CD8-positive, alpha-beta memory T cell (primary cell): Measurements from ENCODE around the gene DGKB. TPM values are rescaled to one million over a fixed set of nuclear protein-coding genes. Genes with fewer than 3 reads are reported as not detected.

Experiments
- CTCF ChIA-PET: fragments of 350-600 bp; sonication (Branson Sonifier 250); formaldehyde crosslinking; loops from one replicate; lab custom pipeline; 2021; ENCODE audit warnings: antibody characterized with exemption; lab: Charles Lee
- POLR2A ChIA-PET: fragments of 350-600 bp; sonication (Branson Sonifier 250); formaldehyde crosslinking; loops from one replicate; lab custom pipeline; 2021; ENCODE audit warnings: antibody characterized with exemption; lab: Charles Lee
- DNase-seq, 5 donors: peaks; one replicate each; pipeline versions ENCODE4 v3.0.0 to v3.0.0-alpha.2; 2020 to 2022; ENCODE audit warnings: mixed read lengths in 1 of 5
- H3K27ac ChIP-seq: one replicate; pipeline ENCODE4 v1.7.0; 2013; ENCODE audit warnings: low read depth, mild to moderate bottlenecking, low read length, moderate library complexity
- H3K27me3 ChIP-seq: 2 replicates; pipeline ENCODE4 v1.7.0; 2013; ENCODE audit warnings: low read length, mild to moderate bottlenecking; ENCODE audit not compliant: insufficient read depth, poor library complexity, severe bottlenecking
- H3K36me3 ChIP-seq: 2 replicates; pipeline ENCODE4 v1.7.0; 2013; ENCODE audit warnings: mild to moderate bottlenecking, low read length, moderate library complexity; ENCODE audit not compliant: insufficient read depth
- H3K4me1 ChIP-seq: 2 replicates; pipeline ENCODE4 v1.7.0; 2013; ENCODE audit warnings: mild to moderate bottlenecking, low read length, moderate library complexity; ENCODE audit not compliant: insufficient read depth
- H3K4me3 ChIP-seq: 2 replicates; pipeline ENCODE4 v1.7.0; 2013; ENCODE audit warnings: mild to moderate bottlenecking, low read length
- H3K9me3 ChIP-seq: 2 replicates; pipeline ENCODE4 v1.7.0; 2013; ENCODE audit warnings: mild to moderate bottlenecking, low read length
- H3K27ac Mint-ChIP-seq, 8 donors: one replicate each; pipeline ENCODE4 v1.8.0; 2020 to 2021; ENCODE audit warnings: mixed read lengths in 8 of 8, mild to moderate bottlenecking in 6 of 8, inconsistent platforms in 3 of 8, moderate library complexity in 3 of 8
- H3K27me3 Mint-ChIP-seq, 2 donors: one replicate each; pipeline ENCODE4 v1.8.0; 2020 to 2021; ENCODE audit warnings: mixed read lengths in 2 of 2, mild to moderate bottlenecking in 1 of 2, moderate library complexity in 1 of 2
- H3K36me3 Mint-ChIP-seq, 3 donors: one replicate each; pipeline ENCODE4 v1.8.0; 2020 to 2021; ENCODE audit warnings: mixed read lengths in 3 of 3, inconsistent platforms in 1 of 3, mild to moderate bottlenecking in 1 of 3
- H3K4me1 Mint-ChIP-seq, 3 donors: one replicate each; pipeline ENCODE4 v1.8.0; 2020 to 2021; ENCODE audit warnings: mixed read lengths in 3 of 3, inconsistent platforms in 1 of 3, mild to moderate bottlenecking in 1 of 3
- H3K4me3 Mint-ChIP-seq, 7 donors: one replicate each; pipeline ENCODE4 v1.8.0; 2020 to 2021; ENCODE audit warnings: mixed read lengths in 7 of 7, mild to moderate bottlenecking in 6 of 7, moderate library complexity in 4 of 7, inconsistent platforms in 2 of 7
- H3K9me3 Mint-ChIP-seq, 5 donors: one replicate each; pipeline ENCODE4 v1.8.0; 2020 to 2022; ENCODE audit warnings: mixed read lengths in 5 of 5, mild to moderate bottlenecking in 3 of 5, moderate library complexity in 2 of 5, inconsistent platforms in 1 of 5
- polyA plus RNA-seq: library from polyadenylated mRNA; unstranded; fragments of 300-500 nt; fragmentation: Illumina TruSeq; gene quantifications from one replicate; pipeline ENCODE4 v1.2.3, GENCODE V29; 2021
- total RNA-seq, 2 experiments: library from RNA; stranded (reverse); gene quantifications; one replicate each; pipeline ENCODE4 v1.2.3, GENCODE V29; 2021

The DGKB gene
- total and polyA plus RNA-seq, 3 experiments from 2014 or later, result not detected

DNA sequence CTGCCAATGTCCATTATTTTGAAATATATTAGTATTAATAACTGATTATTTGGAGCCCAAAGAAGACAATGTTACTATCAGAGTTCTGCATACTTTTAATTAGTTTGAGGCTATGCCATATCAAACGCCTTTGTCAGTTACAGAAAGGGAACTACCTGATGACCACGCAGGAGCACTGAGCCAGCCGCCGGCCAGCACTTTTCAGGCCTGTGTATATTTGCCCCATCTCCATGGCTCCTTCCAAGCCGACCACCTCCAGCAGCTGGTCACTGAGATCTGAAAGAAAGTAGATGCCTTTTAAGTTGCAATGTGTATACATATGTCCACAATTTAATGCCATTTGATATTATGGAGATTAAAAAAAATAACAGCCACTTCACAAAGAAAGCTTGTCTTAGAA is 724.7 kb downstream of the DGKB start:
- no peak overlapping the region for H3K27ac Mint-ChIP-seq
- H3K27me3 ChIP-seq, result no peaks in the 10 kb centered on the region
- no peaks in the 10 kb centered on the region for H3K36me3 ChIP-seq
- ChIA-PET POLR2A (no interaction called here), CTCF (no interaction called here)
- no peak overlapping the region for H3K27ac ChIP-seq
- no peaks in the 10 kb centered on the region for H3K9me3 ChIP-seq
- H3K9me3 Mint-ChIP-seq, result no peaks in the 10 kb centered on the region
- H3K4me1 ChIP-seq, result no peaks in the 10 kb centered on the region
- peaks cover 0 to 2% (median 0%) of the 10 kb centered on the region in 3 donors for H3K36me3 Mint-ChIP-seq
- DNase-seq, result no peak
- H3K4me3 ChIP-seq, result no peak overlapping the region
- H3K4me1 Mint-ChIP-seq, result no peaks in the 10 kb centered on the region
- H3K27me3 Mint-ChIP-seq, result peaks cover 0 to 3% of the 10 kb centered on the region in 2 donors
- H3K4me3 Mint-ChIP-seq, result no peak overlapping the region

DNA sequence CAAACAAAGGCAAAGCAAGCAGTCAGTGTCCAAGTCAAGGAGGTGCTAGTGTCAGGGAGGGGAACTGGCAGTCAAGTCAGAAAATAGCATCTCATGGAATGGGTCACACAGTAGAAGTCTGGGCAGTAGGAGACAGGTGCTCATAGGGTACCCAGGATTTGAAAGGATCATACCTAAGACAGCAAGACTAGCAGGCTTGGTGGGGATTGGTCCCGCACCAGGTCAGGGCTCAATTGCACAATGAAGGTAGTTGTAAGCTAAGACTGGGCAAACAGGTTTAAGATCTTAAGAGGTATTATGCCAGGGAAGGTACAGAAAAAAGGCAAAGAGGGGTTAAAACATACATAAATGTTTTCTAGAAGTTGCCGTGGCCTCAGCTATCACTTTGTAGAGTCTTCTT is 731.7 kb downstream of the DGKB start:
- no peaks in the 10 kb centered on the region for H3K9me3 ChIP-seq
- ChIA-PET CTCF (no interaction called here), POLR2A (no interaction called here)
- peaks cover 0 to 3% (median 3%) of the 10 kb centered on the region in 3 donors for H3K36me3 Mint-ChIP-seq
- DNase-seq, result no peak
- no peak overlapping the region for H3K4me3 Mint-ChIP-seq
- no peaks in the 10 kb centered on the region for H3K4me1 ChIP-seq
- H3K9me3 Mint-ChIP-seq, result peaks cover 15 to 21% (median 16%) of the 10 kb centered on the region in 5 donors
- no peak overlapping the region for H3K4me3 ChIP-seq
- no peaks in the 10 kb centered on the region for H3K27me3 ChIP-seq
- H3K27ac Mint-ChIP-seq, result no peak overlapping the region
- no peaks in the 10 kb centered on the region for H3K36me3 ChIP-seq
- H3K4me1 Mint-ChIP-seq, result no peaks in the 10 kb centered on the region
- no peak overlapping the region for H3K27ac ChIP-seq
- H3K27me3 Mint-ChIP-seq, result no peaks in the 10 kb centered on the region

DNA sequence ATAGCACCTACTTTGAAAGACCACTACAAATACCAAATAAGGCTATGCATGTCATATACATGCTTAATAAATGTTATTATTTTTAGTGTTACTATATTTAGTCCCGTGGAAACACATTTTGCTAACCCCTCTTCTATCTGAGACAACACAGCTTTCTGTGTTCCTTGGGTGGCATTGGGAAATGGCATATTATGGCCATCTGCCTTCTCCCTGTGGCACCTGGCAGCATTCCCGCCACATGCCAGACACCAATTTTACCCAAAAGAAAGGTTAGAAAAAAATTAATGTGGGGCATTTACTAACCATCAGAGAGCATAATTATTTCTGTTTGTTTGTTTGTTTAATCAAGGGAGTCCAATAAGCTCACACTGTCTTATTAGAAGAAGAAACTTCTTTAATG is 744.4 kb downstream of the DGKB start:
- H3K27me3 ChIP-seq, result no peaks in the 10 kb centered on the region
- Mint-ChIP-seq H3K27me3 (peaks cover 0 to 2% of the 10 kb centered on the region in 2 donors), H3K9me3 (peaks cover 0 to 5% (median 0%) of the 10 kb centered on the region in 5 donors), H3K4me3 (no peak overlapping the region), H3K36me3 (peaks cover 0 to 8% (median 0%) of the 10 kb centered on the region in 3 donors), H3K27ac (peak overlapping the region in 1 of 8 donors; percentile 44), H3K4me1 (peaks cover 0 to under 1% (median 0%) of the 10 kb centered on the region in 3 donors)
- ChIA-PET CTCF (no interaction called here), POLR2A (no interaction called here)
- no peaks in the 10 kb centered on the region for H3K36me3 ChIP-seq
- H3K27ac ChIP-seq, result no peak overlapping the region
- no peak overlapping the region for H3K4me3 ChIP-seq
- no peaks in the 10 kb centered on the region for H3K4me1 ChIP-seq
- no peak for DNase-seq
- no peaks in the 10 kb centered on the region for H3K9me3 ChIP-seq

DNA sequence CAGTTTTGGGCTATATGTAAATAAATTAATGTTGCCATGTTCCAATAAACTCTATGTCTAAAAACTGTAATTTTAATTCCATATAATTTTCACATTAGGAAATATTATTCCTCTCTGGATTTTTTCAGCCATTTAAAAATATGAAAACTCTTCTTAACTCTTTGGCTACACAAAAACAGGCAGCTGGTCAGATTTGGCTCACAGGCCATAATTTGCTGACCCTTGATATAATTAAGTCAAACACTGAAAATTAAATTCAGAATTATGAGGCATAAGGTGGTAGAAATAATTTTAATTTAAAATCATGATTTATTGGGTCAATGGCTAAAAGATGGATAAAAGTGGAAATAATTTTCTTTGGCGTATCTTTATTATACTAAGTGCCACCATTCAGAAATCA is 746.1 kb downstream of the DGKB start:
- no peak overlapping the region for H3K4me3 Mint-ChIP-seq
- Histone ChIP-seq H3K36me3 (no peaks in the 10 kb centered on the region), H3K27me3 (no peaks in the 10 kb centered on the region), H3K27ac (no peak overlapping the region), H3K4me1 (no peaks in the 10 kb centered on the region), H3K9me3 (no peaks in the 10 kb centered on the region), H3K4me3 (no peak overlapping the region)
- peaks cover 0 to 8% (median 0%) of the 10 kb centered on the region in 3 donors for H3K36me3 Mint-ChIP-seq
- ChIA-PET POLR2A (no interaction called here), CTCF (no interaction called here)
- peaks cover 0 to 3% (median 0%) of the 10 kb centered on the region in 5 donors for H3K9me3 Mint-ChIP-seq
- H3K27ac Mint-ChIP-seq, result no peak overlapping the region
- peaks cover 2 to 11% (median 8%) of the 10 kb centered on the region in 3 donors for H3K4me1 Mint-ChIP-seq
- no peak for DNase-seq
- H3K27me3 Mint-ChIP-seq, result peaks cover 0 to 2% of the 10 kb centered on the region in 2 donors

DNA sequence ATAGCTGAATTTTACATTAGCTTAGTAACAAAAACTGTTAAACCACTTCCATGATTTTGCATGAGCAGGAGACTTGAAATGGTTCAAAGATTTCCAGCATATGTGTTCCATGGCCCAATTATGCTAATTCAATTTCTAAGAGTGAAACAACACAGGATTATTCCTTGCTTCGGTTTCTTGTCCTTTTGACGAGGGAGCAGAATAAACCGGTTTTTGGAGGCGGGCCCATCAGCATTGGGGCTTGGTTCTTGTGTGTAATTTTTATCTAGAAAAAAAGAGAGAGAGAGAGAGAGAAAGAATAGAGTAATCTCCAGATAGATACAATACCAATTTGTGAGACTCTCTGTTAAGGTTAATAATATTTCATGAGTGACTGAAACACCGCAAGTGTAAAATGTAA is 753.6 kb downstream of the DGKB start:
- H3K27me3 ChIP-seq, result no peaks in the 10 kb centered on the region
- ChIA-PET POLR2A (no interaction called here), CTCF (no interaction called here)
- no peaks in the 10 kb centered on the region for H3K36me3 ChIP-seq
- H3K4me3 ChIP-seq, result no peak overlapping the region
- no peak overlapping the region for H3K27ac ChIP-seq
- no peak overlapping the region for H3K27ac Mint-ChIP-seq
- peaks cover 0 to 4% of the 10 kb centered on the region in 2 donors for H3K27me3 Mint-ChIP-seq
- H3K9me3 ChIP-seq, result no peaks in the 10 kb centered on the region
- no peaks in the 10 kb centered on the region for H3K4me1 ChIP-seq
- H3K36me3 Mint-ChIP-seq, result no peaks in the 10 kb centered on the region
- no peak for DNase-seq
- no peak overlapping the region for H3K4me3 Mint-ChIP-seq
- H3K4me1 Mint-ChIP-seq, result peaks cover 2 to 11% (median 8%) of the 10 kb centered on the region in 3 donors
- no peaks in the 10 kb centered on the region for H3K9me3 Mint-ChIP-seq

DNA sequence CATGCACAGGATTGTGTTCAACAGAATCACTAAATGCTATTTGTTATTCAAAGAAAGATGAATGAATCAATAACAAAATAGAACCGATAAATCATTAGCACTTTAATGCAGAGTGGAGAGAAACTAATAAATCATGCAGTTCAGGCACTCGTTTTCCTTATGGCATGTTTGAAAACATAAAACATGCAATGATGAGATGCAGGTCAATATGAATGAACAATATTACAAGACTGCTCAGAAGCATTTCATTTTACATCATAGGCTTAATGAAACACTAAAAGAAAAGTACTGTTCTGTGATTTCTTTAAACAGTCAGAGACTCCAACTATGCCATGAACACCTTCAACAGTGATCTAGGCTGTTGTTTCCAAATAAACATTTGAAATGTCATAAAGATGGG is 755.0 kb downstream of the DGKB start:
- Mint-ChIP-seq H3K4me1 (peaks cover 2 to 5% (median 4%) of the 10 kb centered on the region in 3 donors), H3K27ac (no peak overlapping the region), H3K9me3 (no peaks in the 10 kb centered on the region), H3K27me3 (peaks cover 0 to 4% of the 10 kb centered on the region in 2 donors), H3K4me3 (no peak overlapping the region), H3K36me3 (no peaks in the 10 kb centered on the region)
- ChIA-PET CTCF (no interaction called here), POLR2A (no interaction called here)
- Histone ChIP-seq H3K4me1 (no peaks in the 10 kb centered on the region), H3K27ac (no peak overlapping the region), H3K36me3 (no peaks in the 10 kb centered on the region), H3K4me3 (no peak overlapping the region), H3K9me3 (no peaks in the 10 kb centered on the region), H3K27me3 (no peaks in the 10 kb centered on the region)
- no peak for DNase-seq

DNA sequence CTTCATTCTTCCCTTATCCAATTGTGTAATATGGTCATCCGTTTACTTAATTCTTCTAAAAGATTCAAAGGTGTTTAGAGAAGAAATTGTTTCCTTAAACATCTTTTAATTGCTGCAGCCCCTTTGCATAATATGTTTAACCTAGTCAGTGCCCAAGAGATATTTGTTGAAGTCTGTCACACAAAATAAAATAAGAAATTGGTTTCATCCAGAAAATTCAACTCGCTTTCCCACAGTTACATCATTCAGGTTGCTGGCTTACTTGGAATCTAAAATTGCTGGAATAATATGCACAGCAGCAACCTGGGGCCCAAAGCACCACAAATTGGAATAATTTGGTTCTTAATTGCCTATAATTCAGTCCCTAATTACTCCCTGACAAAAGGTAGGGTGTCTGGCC is 758.0 kb downstream of the DGKB start:
- DNase-seq, result no peak
- no peak overlapping the region for H3K4me3 Mint-ChIP-seq
- H3K4me1 Mint-ChIP-seq, result no peaks in the 10 kb centered on the region
- no peaks in the 10 kb centered on the region for H3K4me1 ChIP-seq
- H3K27ac Mint-ChIP-seq, result no peak overlapping the region
- no peaks in the 10 kb centered on the region for H3K27me3 ChIP-seq
- CTCF ChIA-PET, result interaction anchor here (1.0 kb wide), 1 partner anchor 8 kb away, joined by 4 read pairs; no protein-coding TSS in a partner anchor
- no peaks in the 10 kb centered on the region for H3K36me3 ChIP-seq
- no peaks in the 10 kb centered on the region for H3K36me3 Mint-ChIP-seq
- POLR2A ChIA-PET, result interaction anchor here (0.7 kb wide), 1 partner anchor 581 kb away, joined by 5 read pairs; no protein-coding TSS in a partner anchor
- no peaks in the 10 kb centered on the region for H3K9me3 Mint-ChIP-seq
- no peaks in the 10 kb centered on the region for H3K9me3 ChIP-seq
- no peak overlapping the region for H3K4me3 ChIP-seq
- H3K27me3 Mint-ChIP-seq, result no peaks in the 10 kb centered on the region
- no peak overlapping the region for H3K27ac ChIP-seq

DNA sequence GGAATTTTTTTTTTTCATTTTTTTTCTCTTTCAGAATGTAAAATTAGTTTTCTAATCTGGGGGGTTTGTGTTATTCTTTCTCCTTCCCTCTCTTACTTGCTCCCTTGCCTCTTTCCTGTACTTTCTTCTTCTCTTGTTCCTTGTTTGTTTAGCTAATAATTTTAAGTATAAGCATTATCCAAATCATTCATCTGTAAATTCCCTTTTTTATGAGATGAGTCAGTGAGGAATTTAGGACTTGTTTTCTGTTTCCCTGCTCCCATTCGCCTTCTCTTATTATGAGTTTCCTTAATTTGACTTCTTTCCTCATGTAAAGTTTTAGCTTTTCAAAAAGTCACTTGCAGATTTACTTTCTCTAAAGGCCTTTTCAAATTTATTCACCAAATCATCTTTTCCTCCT is 758.4 kb downstream of the DGKB start:
- ChIA-PET CTCF (no interaction called here), POLR2A (no interaction called here)
- no peaks in the 10 kb centered on the region for H3K27me3 Mint-ChIP-seq
- no peak for DNase-seq
- Histone ChIP-seq H3K4me3 (no peak overlapping the region), H3K9me3 (no peaks in the 10 kb centered on the region), H3K27ac (no peak overlapping the region), H3K27me3 (no peaks in the 10 kb centered on the region), H3K36me3 (no peaks in the 10 kb centered on the region), H3K4me1 (no peaks in the 10 kb centered on the region)
- H3K27ac Mint-ChIP-seq, result peak overlapping the region in 1 of 8 donors; percentile 92
- H3K36me3 Mint-ChIP-seq, result no peaks in the 10 kb centered on the region
- H3K4me3 Mint-ChIP-seq, result no peak overlapping the region
- H3K4me1 Mint-ChIP-seq, result no peaks in the 10 kb centered on the region
- H3K9me3 Mint-ChIP-seq, result no peaks in the 10 kb centered on the region
